NCI-H146 treated with DMSO at 0.1 percent for 48 hours (cell line): Measurements from ENCODE around the gene LIN7A.
A peak's percentile ranks its signal among the peaks of the same experiment; 100 is the strongest.

Source experiments
- DNase-seq: peaks from one replicate; lab custom pipeline; 2025; ENCODE audit not compliant: unreplicated experiment; lab: John Stamatoyannopoulos, UW

LIN7A gene

GRCh38 chr12:80763874-80764273, 173.9 kb downstream of the LIN7A start:
- DNase-seq, result peak; percentile 53

GRCh38 chr12:80761838-80762237, 175.9 kb downstream of the LIN7A start:
- DNase-seq, result no peak

- DNase-seq, result no peak
These were observed 180.9 kb downstream of the LIN7A start for GRCh38 chr12:80756875-80757274.

GRCh38 chr12:80754274-80754673, 183.5 kb downstream of the LIN7A start:
- DNase-seq, result no peak

GRCh38 chr12:80752464-80752863, 185.3 kb downstream of the LIN7A start:
- no peak for DNase-seq

- no peak for DNase-seq
These were observed 188.3 kb downstream of the LIN7A start for GRCh38 chr12:80749456-80749855.

- DNase-seq, result no peak
These were observed 189.9 kb downstream of the LIN7A start for GRCh38 chr12:80747800-80748199.

GRCh38 chr12:80745851-80746505, 191.8 kb downstream of the LIN7A start:
- no peak for DNase-seq
